GM12801 (cell line): ENCODE data around the gene PTTG1IP.

ENCODE experiments used
- TF ChIP-seq, protein P1 (sequence below): IDR thresholded peaks from one replicate; pipeline ENCODE4 v1.5.1; 2011; ENCODE audit warnings: control low read depth; ENCODE audit not compliant: insufficient read length; ENCODE audit errors: extremely low read depth

Gene PTTG1IP

GRCh38 chr21:44866780-44867179 lies 6.7 kb downstream of the PTTG1IP start:
- TF ChIP-seq, protein P1, sequence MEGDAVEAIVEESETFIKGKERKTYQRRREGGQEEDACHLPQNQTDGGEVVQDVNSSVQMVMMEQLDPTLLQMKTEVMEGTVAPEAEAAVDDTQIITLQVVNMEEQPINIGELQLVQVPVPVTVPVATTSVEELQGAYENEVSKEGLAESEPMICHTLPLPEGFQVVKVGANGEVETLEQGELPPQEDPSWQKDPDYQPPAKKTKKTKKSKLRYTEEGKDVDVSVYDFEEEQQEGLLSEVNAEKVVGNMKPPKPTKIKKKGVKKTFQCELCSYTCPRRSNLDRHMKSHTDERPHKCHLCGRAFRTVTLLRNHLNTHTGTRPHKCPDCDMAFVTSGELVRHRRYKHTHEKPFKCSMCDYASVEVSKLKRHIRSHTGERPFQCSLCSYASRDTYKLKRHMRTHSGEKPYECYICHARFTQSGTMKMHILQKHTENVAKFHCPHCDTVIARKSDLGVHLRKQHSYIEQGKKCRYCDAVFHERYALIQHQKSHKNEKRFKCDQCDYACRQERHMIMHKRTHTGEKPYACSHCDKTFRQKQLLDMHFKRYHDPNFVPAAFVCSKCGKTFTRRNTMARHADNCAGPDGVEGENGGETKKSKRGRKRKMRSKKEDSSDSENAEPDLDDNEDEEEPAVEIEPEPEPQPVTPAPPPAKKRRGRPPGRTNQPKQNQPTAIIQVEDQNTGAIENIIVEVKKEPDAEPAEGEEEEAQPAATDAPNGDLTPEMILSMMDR, result no peak

DNA sequence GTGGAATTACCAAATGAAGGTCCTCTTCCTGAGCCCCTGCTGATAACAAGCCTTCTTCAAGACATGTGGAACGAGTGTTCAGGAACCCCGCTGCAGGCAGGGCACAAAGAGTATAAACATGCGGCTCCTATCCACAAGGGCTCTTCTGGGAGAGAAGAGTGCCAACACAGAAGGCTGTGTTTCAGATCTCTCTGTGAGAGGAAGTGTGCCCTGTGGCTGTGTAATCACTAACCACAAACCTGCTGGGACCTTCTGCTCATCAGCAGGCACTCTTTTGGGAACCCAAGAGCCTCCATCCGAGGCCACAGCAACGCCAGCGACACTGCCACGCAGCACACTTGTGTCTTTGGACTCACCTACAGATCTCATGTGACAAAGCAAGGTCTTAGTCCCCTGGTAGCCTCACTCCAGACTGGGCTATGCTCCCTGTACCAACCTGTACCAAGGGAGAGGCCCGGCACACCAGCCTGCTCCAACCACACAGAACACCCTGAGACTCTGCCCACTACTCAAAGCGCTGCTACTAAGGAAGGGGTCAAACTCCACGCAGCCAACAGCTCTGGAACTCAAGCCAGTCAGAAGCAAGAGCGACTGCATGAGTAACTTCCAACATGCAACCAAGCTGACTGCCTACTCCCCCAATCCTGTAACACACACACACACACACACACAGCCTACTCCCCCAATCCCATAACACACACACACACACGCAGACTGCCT lies 7.8 kb downstream of the PTTG1IP start:
- TF ChIP-seq, protein P1, result no peak

DNA sequence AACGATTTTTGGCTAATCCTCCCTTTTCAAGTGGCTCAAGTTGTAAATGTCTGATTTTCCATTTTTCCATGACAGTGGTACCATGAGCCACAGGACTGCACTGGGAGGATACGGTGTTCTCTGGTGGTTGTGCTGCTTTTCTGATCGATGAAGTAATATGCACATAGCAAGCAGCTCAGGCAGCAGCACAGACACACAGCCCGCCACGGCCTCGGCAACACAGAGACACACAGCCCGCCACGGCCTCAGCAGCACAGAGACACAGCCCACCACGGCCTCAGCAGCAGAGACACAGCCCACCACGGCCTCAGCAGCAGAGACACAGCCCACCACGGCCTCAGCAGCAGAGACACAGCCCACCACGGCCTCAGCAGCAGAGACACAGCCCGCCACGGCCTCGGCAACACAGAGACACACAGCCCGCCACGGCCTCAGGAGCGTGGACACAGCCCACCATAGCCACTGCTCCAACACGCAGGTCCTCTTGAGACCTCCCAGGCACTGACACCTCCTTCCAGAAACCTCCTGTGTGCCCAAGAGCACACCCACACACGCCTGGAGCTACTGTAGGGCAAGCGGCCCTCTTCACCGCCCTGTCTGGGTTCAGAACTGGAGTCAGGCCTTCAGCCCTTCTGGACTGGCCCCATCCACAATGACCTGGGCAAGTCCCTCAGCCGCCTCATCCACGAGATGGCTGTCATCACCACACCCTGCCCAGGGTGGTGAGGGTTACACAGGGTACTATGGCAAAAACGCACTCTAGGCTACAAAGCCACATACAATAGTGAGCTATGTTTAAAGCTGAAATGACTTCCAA lies 10.4 kb downstream of the PTTG1IP start:
- TF ChIP-seq, protein P1, result no peak

DNA sequence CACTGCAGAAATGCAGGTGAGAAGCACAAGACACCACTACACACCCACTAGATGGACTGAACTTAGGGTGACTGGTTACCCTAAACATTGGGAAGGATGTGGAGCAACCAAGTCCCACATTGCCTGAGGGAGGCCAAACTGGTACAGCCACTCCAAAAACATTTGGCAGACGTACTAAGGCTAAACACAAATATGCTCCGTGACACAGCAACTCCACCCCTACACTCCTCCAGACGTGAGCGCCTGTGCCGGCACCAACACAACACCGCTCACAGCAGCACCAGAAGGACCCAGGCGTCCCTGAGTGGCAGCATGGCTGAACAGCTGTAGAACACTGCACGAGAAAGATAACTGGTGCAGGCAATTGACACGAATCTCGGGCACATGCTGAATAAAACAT lies 14.7 kb downstream of the PTTG1IP start:
- TF ChIP-seq, protein P1, result no peak

- TF ChIP-seq, protein P1, result no peak
These were observed 15.2 kb downstream of the PTTG1IP start for GRCh38 chr21:44858291-44858690.

DNA sequence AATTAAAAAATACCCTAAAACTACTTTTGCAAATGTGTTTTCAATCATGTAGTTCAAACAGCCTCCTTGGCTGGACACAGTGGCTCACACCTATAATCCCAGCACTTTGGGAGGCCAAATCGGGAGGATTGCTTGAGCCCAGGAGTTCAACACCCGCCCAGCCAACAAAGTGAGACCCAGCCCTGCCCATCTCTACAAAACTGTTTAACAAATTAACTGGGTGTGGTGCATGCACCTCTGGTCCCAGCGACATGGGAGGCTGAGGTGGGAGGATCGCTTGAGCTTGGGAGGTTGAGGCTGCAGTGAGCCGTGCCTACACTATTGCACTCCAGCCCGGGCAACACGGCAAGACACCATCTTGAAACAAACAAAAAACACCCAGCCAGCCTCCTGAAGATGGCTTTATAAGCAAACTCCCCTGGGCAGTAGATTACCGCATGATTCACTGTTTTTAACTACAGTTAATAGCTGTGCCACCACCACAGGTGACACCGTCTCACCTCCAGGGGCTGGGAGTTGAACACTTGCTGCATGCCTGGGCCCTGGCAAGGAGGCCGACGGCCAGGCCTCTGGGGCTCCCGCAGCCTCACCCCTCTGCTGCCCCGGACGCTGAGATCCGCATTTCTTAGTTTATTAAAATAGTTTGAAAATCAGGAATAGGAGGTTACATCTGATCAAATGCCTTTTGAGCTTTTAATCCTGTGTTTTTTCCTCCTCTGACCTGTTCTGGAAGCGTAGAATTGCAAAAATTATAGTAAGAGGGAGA lies 16.2 kb downstream of the PTTG1IP start:
- TF ChIP-seq, protein P1, result no peak

DNA sequence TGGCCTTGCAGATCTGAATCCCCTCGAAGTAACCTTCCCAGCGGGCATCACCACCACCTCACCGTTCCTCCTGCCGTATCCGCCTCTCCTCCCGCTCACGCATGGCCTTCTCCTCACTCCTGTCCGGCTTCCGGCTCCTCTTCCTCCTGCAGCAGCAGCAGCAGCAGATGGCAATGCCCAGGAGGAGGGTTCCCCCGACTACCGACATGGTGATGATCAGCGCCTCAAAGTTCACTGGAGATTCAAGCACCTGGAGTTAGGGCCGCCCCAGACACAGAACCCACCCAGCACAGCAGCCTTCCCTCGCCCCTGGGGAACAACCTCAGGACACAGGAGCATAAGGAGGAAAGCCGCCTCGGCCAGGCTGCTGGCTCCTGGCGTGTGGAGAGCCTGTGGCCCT lies 17.4 kb downstream of the PTTG1IP start:
- TF ChIP-seq, protein P1, result no peak
